ENCODE results near the gene ENPEP.

DNA sequence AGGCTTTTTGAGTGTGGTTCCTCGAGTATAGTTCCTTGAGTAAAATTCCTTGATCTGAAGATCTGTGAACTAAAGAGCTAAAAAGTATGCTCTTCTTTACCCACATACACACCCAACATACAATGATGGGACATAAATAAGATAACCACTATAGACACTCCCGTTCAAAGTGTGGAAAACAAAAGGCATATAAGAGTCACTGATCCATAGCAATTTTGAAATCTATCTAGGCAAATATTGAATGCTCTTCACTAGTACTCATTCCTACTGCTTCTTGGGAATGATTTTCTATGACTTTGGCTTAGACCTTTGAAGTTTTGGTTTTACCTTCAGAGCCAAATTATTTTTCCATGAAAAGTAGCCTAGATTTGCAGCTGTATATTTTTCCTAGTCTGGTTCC is 120.5 kb downstream of the ENPEP start:
- TF ChIP-seq GATA3 (IDR thresholded peaks at IDR 0.05; ENCODE audit: low read depth, low read length) (no peak), GATA2 (IDR thresholded peaks at IDR 0.05; ENCODE audit: low read depth, low read length) (no peak)

Data from SH-SY5Y (cell line).